ENCODE data around the gene FAM174B. TPM values are rescaled to one million over a fixed set of nuclear protein-coding genes. Genes with fewer than 3 reads are reported as not detected.

FAM174B gene
- total and polyA plus RNA-seq, 4 donors: 19.0 to 59.6 (median 42.3) TPM

DNA sequence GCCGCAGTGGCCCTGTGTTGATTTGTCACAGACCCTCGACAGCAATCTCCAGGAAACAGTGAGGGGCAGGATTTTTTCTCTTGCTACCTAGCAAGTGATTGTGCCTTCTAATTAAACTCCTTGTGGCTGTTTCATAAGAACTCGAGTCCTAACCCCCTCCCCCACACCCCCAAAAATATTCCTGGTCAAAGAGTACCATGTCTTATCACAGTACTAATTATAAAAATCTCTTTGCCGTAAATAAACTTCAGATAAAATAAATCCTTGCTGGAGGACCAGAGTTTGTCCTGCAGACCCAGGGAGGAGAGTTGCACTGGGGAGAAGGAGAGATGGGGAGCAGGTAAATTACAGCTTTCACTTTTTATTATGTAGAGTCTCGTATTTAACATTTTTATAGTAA is 64.3 kb downstream of the FAM174B start:
- no peak for ATAC-seq (ENCODE audit: insufficient read depth, low FRiP score)

GRCh38 chr15:92586966-92587365 is 68.6 kb downstream of the FAM174B start:
- DNase-seq (no peak), ATAC-seq (ENCODE audit: insufficient read depth, low FRiP score) (no peak)
- no peak for TF ChIP-seq CTCF (IDR thresholded peaks at IDR 0.05; ENCODE audit: control extremely low read depth, extremely low read depth)
- no peak overlapping the region for H3K27ac ChIP-seq (ENCODE audit: low read depth in 1 of 2, low read length in 1 of 2)
- peaks cover 0 to 5% (median 0%) of the 10 kb centered on the region in 5 donors for H3K4me1 ChIP-seq (ENCODE audit: control insufficient read depth in 5 of 5, insufficient read depth in 5 of 5, low read length in 5 of 5)
- no peak overlapping the region for H3K4me3 ChIP-seq
- H3K9me3 ChIP-seq (ENCODE audit: control insufficient read depth in 4 of 4, insufficient read depth in 3 of 4, low read length in 3 of 4): no peaks in the 10 kb centered on the region
- no peaks in the 10 kb centered on the region for H3K27me3 ChIP-seq (ENCODE audit: control insufficient read depth in 3 of 3, insufficient read depth in 3 of 3, low read length in 2 of 3)
- H3K9ac ChIP-seq (ENCODE audit: insufficient read depth in 1 of 2, low read length in 2 of 2): no peak overlapping the region
- no peaks in the 10 kb centered on the region for H3K36me3 ChIP-seq (ENCODE audit: control insufficient read depth in 4 of 4, insufficient read depth in 4 of 4, low read length in 4 of 4)
- 88 to 93% methylated on average over 6 of the region's 6 CpGs for WGBS, 2 donors

More for the DNA sequence above, 64.3 kb downstream of the FAM174B start:
- Histone ChIP-seq H3K9me3 (ENCODE audit: control insufficient read depth in 4 of 4, insufficient read depth in 3 of 4, low read length in 3 of 4) (no peaks in the 10 kb centered on the region), H3K27ac (ENCODE audit: low read depth in 1 of 2, low read length in 1 of 2) (no peak overlapping the region), H3K4me3 (no peak overlapping the region), H3K36me3 (ENCODE audit: control insufficient read depth in 4 of 4, insufficient read depth in 4 of 4, low read length in 4 of 4) (no peaks in the 10 kb centered on the region), H3K27me3 (ENCODE audit: control insufficient read depth in 3 of 3, insufficient read depth in 3 of 3, low read length in 2 of 3) (no peaks in the 10 kb centered on the region), H3K4me1 (ENCODE audit: control insufficient read depth in 5 of 5, insufficient read depth in 5 of 5, low read length in 5 of 5) (peaks cover 0 to 5% (median 3%) of the 10 kb centered on the region in 5 donors), H3K9ac (ENCODE audit: insufficient read depth in 1 of 2, low read length in 2 of 2) (no peak overlapping the region)
- no peak for DNase-seq
- TF ChIP-seq CTCF (IDR thresholded peaks at IDR 0.05; ENCODE audit: control extremely low read depth, extremely low read depth): no peak
- 78 to 87% methylated on average over 5 of the region's 5 CpGs for WGBS, 2 donors

DNA sequence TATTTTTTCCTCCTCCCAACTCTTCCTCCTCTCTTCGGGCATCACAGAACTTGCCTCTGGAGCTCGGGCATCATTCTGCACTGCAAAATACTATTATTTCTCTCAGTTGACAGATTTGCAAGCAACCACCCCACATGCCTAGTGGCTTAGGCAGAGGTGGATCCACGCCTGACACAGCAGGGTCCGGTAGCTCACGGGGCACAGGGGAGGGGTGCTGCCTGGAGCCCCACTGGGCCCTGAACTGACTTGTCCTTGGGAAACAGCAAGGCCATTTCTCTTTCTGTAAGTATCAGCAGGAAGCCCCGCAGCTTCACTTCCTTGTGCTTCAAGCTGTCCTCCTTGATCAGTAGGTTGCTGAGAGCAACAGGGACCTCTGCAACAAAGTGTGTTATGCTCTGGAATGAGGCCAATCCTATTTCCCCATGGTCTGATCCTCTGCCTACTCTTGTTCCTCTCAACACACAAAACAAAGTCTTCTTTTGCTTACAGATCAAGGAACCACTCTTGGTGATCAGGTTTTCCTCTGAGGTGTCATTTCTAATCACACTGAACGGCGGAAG is 69.1 kb downstream of the FAM174B start:
- Histone ChIP-seq H3K36me3 (ENCODE audit: control insufficient read depth in 4 of 4, insufficient read depth in 4 of 4, low read length in 4 of 4) (no peaks in the 10 kb centered on the region), H3K4me3 (no peak overlapping the region), H3K27me3 (ENCODE audit: control insufficient read depth in 3 of 3, insufficient read depth in 3 of 3, low read length in 2 of 3) (no peaks in the 10 kb centered on the region), H3K9ac (ENCODE audit: insufficient read depth in 1 of 2, low read length in 2 of 2) (no peak overlapping the region), H3K9me3 (ENCODE audit: control insufficient read depth in 4 of 4, insufficient read depth in 3 of 4, low read length in 3 of 4) (no peaks in the 10 kb centered on the region), H3K4me1 (ENCODE audit: control insufficient read depth in 5 of 5, insufficient read depth in 5 of 5, low read length in 5 of 5) (peaks cover 0 to 5% (median 0%) of the 10 kb centered on the region in 5 donors), H3K27ac (ENCODE audit: low read depth in 1 of 2, low read length in 1 of 2) (no peak overlapping the region)
- DNase-seq (peak in 2 of 3 donors; percentile 53 to 76), ATAC-seq (ENCODE audit: insufficient read depth, low FRiP score) (no peak)
- no peak for TF ChIP-seq CTCF (IDR thresholded peaks at IDR 0.05; ENCODE audit: control extremely low read depth, extremely low read depth)
- WGBS, 2 donors: 80 to 84% methylated on average over 8 of the region's 8 CpGs

DNA sequence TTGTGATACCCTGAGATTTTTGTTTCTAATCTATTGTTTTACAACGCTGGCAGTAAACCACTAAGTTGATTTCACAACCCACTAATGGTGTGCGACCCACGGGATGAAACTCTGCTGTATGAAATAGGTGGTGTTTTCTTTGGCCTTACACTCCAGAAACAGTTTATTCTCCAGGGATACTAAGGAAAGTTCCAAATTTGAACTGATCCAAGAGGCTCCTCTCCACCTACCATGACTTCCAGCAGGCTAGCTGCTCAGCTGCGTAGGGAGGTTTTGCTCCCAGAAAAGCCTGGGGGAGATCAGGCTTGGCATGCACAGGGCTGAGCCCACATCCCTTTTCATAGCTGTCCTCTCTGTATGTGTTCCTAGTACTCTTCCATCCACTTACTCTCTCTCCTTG is 71.5 kb downstream of the FAM174B start:
- no peak for ATAC-seq (ENCODE audit: insufficient read depth, low FRiP score)

More for the DNA sequence above, 71.5 kb downstream of the FAM174B start:
- Histone ChIP-seq H3K4me1 (ENCODE audit: control insufficient read depth in 5 of 5, insufficient read depth in 5 of 5, low read length in 5 of 5) (peaks cover 0 to 5% (median 0%) of the 10 kb centered on the region in 5 donors), H3K9ac (ENCODE audit: insufficient read depth in 1 of 2, low read length in 2 of 2) (no peak overlapping the region), H3K9me3 (ENCODE audit: control insufficient read depth in 4 of 4, insufficient read depth in 3 of 4, low read length in 3 of 4) (no peaks in the 10 kb centered on the region), H3K27ac (ENCODE audit: low read depth in 1 of 2, low read length in 1 of 2) (no peak overlapping the region), H3K4me3 (no peak overlapping the region), H3K27me3 (ENCODE audit: control insufficient read depth in 3 of 3, insufficient read depth in 3 of 3, low read length in 2 of 3) (no peaks in the 10 kb centered on the region), H3K36me3 (ENCODE audit: control insufficient read depth in 4 of 4, insufficient read depth in 4 of 4, low read length in 4 of 4) (no peaks in the 10 kb centered on the region)
- TF ChIP-seq CTCF (IDR thresholded peaks at IDR 0.05; ENCODE audit: control extremely low read depth, extremely low read depth): no peak
- 68 to 75% methylated on average over 4 of the region's 4 CpGs for WGBS, 2 donors
- DNase-seq: peak in 2 of 3 donors; percentile 39 to 72
